Astrocyte (in vitro differentiated cells and primary cell): ENCODE measurements around the gene ATP6V1B1. TPM values are rescaled to one million over a fixed set of nuclear protein-coding genes. Genes with fewer than 3 reads are reported as not detected.
A peak's percentile ranks its signal among the peaks of the same experiment; 100 is the strongest.

Source experiments
- DNase-seq: peaks from one replicate; pipeline ENCODE4 v3.0.0-alpha.2; 2010; ENCODE audit warnings: low read depth
- FAIRE-seq: peaks from 2 replicates; lab custom pipeline; 2011; peaks lifted over from hg19 to GRCh38; lab: Jason Lieb, UNC
- H2AFZ ChIP-seq: 2 replicates; pipeline ENCODE4 v1.6.0; 2012; ENCODE audit warnings: low read depth, low read length, inconsistent platforms
- H3K27ac ChIP-seq: 2 replicates; pipeline ENCODE4 v1.5.1; 2011; ENCODE audit warnings: low read depth, low read length, inconsistent platforms
- H3K27me3 ChIP-seq: 2 replicates; pipeline ENCODE4 v1.6.0; 2011; ENCODE audit warnings: low read length, inconsistent platforms; ENCODE audit not compliant: insufficient read depth
- H3K36me3 ChIP-seq: 2 replicates; pipeline ENCODE4 v1.5.1; 2011; ENCODE audit warnings: low read length, inconsistent platforms; ENCODE audit not compliant: insufficient read depth
- H3K4me1 ChIP-seq: 2 replicates; pipeline ENCODE4 v1.5.1; 2011; ENCODE audit warnings: low read length, inconsistent platforms; ENCODE audit not compliant: insufficient read depth
- H3K4me2 ChIP-seq: 2 replicates; pipeline ENCODE4 v1.6.0; 2012; ENCODE audit warnings: low read length, inconsistent platforms
- H3K4me3 ChIP-seq: 2 replicates; pipeline ENCODE4 v1.5.1; 2011; ENCODE audit warnings: low read depth, mild to moderate bottlenecking, low read length, inconsistent platforms; ENCODE audit not compliant: insufficient read depth
- H3K79me2 ChIP-seq: 2 replicates; pipeline ENCODE4 v1.6.0; 2012; ENCODE audit warnings: mild to moderate bottlenecking, low read length, inconsistent platforms; ENCODE audit not compliant: insufficient read depth
- H3K9ac ChIP-seq: 2 replicates; pipeline ENCODE4 v1.6.0; 2012; ENCODE audit warnings: mild to moderate bottlenecking, low read length, inconsistent platforms
- H3K9me3 ChIP-seq: 2 replicates; pipeline ENCODE4 v1.5.1; 2012; ENCODE audit warnings: low read depth, mild to moderate bottlenecking, low read length, inconsistent platforms; ENCODE audit not compliant: insufficient read depth
- H4K20me1 ChIP-seq: 2 replicates; pipeline ENCODE4 v1.6.0; 2012; ENCODE audit warnings: low read length, inconsistent platforms; ENCODE audit not compliant: insufficient read depth
- H3K27ac Mint-ChIP-seq: one replicate; pipeline ENCODE4 v1.8.0; 2021; ENCODE audit warnings: mild to moderate bottlenecking, mixed read lengths; ENCODE audit not compliant: unreplicated experiment
- H3K27me3 Mint-ChIP-seq: one replicate; pipeline ENCODE4 v1.8.0; 2021; ENCODE audit warnings: low read depth, mixed read lengths; ENCODE audit not compliant: unreplicated experiment
- H3K36me3 Mint-ChIP-seq: one replicate; pipeline ENCODE4 v1.8.0; 2021; ENCODE audit warnings: low read depth, mixed read lengths; ENCODE audit not compliant: unreplicated experiment
- H3K4me1 Mint-ChIP-seq: one replicate; pipeline ENCODE4 v1.8.0; 2021; ENCODE audit warnings: low read depth, mixed read lengths; ENCODE audit not compliant: unreplicated experiment
- H3K4me3 Mint-ChIP-seq: one replicate; pipeline ENCODE4 v1.8.0; 2021; ENCODE audit warnings: mild to moderate bottlenecking, moderate library complexity, mixed read lengths; ENCODE audit not compliant: unreplicated experiment
- H3K9me3 Mint-ChIP-seq: one replicate; pipeline ENCODE4 v1.8.0; 2021; ENCODE audit warnings: mild to moderate bottlenecking, mixed read lengths; ENCODE audit not compliant: unreplicated experiment
- EZH2 ChIP-seq: IDR thresholded peaks from 2 replicates; pipeline ENCODE4 v1.6.1; 2012; ENCODE audit warnings: mild to moderate bottlenecking, low read length, inconsistent platforms; ENCODE audit not compliant: insufficient read depth
- total RNA-seq: library from RNA; stranded (reverse); gene quantifications from 2 replicates; pipeline ENCODE4 v1.2.1, GENCODE V29; 2021
- TF ChIP-seq, protein P1 (sequence below): IDR thresholded peaks from 2 replicates; pipeline ENCODE4 v1.5.1; 2011; ENCODE audit warnings: low read depth, mild to moderate bottlenecking, inconsistent platforms, low read length, moderate library complexity; ENCODE audit not compliant: insufficient read depth

Gene ATP6V1B1
- total RNA-seq, 1 donor from 2014 or later = not detected

DNA sequence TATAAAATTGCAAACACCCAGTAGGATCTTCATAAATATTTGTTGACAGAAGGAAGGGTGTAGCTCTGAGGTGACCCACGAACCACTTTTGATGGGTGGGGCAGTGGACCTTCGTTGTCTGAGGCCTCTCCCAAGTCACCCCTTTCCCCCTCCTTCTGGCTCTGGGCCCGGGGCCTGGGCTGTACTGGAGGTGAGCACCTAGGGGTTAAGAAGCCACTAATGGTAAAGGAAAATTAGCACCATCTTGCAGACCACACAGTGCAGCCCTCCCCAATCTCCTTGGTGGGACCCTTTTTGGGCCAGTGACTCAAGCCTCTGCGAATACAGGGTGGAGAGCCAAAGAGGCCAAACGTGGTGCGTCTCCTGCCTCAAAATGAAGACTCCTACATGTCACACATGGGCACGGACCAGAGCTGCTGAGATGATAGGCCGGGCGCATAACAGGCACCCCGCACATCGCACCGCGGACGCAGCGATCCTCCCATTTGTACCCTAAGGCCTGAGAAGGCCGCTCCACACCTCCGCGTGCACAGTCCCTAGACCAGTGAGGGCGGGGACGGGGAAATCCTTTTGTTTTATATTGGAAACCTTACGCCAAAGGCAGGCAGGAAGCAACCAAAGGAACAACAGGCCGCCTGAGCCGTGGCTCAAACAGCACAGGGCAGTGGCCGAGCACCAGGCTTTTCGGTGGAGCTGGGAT is 31.9 kb upstream of the ATP6V1B1 start:
- Mint-ChIP-seq H3K36me3 (no peaks in the 10 kb centered on the region), H3K27ac (no peak overlapping the region), H3K9me3 (peaks cover 16% of the 10 kb centered on the region), H3K4me1 (peaks cover 2% of the 10 kb centered on the region), H3K27me3 (peaks cover 81% of the 10 kb centered on the region), H3K4me3 (no peak overlapping the region)
- TF ChIP-seq, protein P1, sequence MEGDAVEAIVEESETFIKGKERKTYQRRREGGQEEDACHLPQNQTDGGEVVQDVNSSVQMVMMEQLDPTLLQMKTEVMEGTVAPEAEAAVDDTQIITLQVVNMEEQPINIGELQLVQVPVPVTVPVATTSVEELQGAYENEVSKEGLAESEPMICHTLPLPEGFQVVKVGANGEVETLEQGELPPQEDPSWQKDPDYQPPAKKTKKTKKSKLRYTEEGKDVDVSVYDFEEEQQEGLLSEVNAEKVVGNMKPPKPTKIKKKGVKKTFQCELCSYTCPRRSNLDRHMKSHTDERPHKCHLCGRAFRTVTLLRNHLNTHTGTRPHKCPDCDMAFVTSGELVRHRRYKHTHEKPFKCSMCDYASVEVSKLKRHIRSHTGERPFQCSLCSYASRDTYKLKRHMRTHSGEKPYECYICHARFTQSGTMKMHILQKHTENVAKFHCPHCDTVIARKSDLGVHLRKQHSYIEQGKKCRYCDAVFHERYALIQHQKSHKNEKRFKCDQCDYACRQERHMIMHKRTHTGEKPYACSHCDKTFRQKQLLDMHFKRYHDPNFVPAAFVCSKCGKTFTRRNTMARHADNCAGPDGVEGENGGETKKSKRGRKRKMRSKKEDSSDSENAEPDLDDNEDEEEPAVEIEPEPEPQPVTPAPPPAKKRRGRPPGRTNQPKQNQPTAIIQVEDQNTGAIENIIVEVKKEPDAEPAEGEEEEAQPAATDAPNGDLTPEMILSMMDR = no peak
- TF ChIP-seq EZH2 = no peak
- Histone ChIP-seq H3K27me3 (peaks cover 59% of the 10 kb centered on the region), H4K20me1 (peaks cover 37% of the 10 kb centered on the region), H3K36me3 (no peaks in the 10 kb centered on the region), H3K4me2 (no peak overlapping the region), H3K4me1 (peaks cover 14% of the 10 kb centered on the region), H3K9ac (no peak overlapping the region), H2AFZ (no peak overlapping the region), H3K4me3 (no peak overlapping the region), H3K79me2 (no peaks in the 10 kb centered on the region), H3K27ac (no peak overlapping the region), H3K9me3 (no peaks in the 10 kb centered on the region)
- no peak for FAIRE-seq
- no peak for DNase-seq

DNA sequence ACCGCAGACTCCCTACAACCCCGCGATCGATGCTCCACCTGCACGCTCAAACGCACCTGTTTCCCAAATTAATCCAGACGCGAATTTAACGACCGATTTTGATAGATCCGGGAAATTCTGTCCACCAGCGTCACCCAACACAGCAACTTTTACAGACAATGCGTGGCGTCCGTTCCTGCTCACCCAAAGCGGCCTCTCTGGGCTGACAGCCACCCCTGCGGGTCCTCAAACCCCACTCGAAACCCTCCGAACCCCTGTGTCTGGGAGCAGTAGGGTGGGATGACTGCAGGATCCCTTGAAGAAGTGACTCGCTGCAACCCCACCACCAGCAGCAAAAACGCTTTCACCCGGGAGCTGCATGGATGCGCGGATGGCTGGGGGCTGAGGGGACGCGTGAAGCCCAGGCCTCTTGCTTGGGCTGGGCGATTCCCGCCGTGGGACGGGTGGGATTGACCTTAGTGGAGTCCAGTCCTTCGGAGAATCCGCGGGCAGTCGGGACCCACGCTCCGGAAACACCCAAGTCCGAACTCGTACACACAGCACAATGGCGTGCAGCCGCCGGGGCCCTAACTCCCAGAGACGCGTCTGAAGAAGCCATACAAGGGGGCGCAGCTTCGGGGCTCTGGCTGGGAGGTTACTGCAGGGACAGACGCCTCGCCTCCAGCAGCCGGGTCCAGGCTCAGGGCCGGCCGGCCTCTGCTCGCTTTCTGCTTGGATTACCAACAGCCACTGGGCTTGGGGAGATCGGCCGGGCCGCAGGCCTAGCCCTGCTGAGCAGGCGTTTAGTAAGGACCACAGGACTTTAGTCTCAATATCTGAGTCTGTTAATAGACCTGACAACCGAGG is 31.1 kb upstream of the ATP6V1B1 start:
- H3K9me3 ChIP-seq = no peaks in the 10 kb centered on the region
- peaks cover 2% of the 10 kb centered on the region for H3K4me1 Mint-ChIP-seq
- H3K27ac ChIP-seq = no peak overlapping the region
- peaks cover 51% of the 10 kb centered on the region for H3K27me3 ChIP-seq
- no peak overlapping the region for H3K9ac ChIP-seq
- no peak overlapping the region for H2AFZ ChIP-seq
- H3K79me2 ChIP-seq = no peaks in the 10 kb centered on the region
- no peak overlapping the region for H3K27ac Mint-ChIP-seq
- no peak overlapping the region for H3K4me3 ChIP-seq
- no peaks in the 10 kb centered on the region for H3K36me3 ChIP-seq
- peaks cover 12% of the 10 kb centered on the region for H3K4me1 ChIP-seq
- no peak overlapping the region for H3K4me3 Mint-ChIP-seq
- peaks cover 33% of the 10 kb centered on the region for H4K20me1 ChIP-seq
- no peak overlapping the region for H3K4me2 ChIP-seq
- peak; percentile 32 for TF ChIP-seq EZH2
- TF ChIP-seq, protein P1 = no peak
- FAIRE-seq = no peak
- peaks cover 76% of the 10 kb centered on the region for H3K27me3 Mint-ChIP-seq
- H3K36me3 Mint-ChIP-seq = no peaks in the 10 kb centered on the region
- peaks cover 13% of the 10 kb centered on the region for H3K9me3 Mint-ChIP-seq
- DNase-seq = no peak
